HG03066 (cell line): Measurements from ENCODE around the gene ZC3HAV1.
"Not testable (repeated sequence)": the region's sequence is repeated elsewhere in the genome, so short reads cannot be mapped to it uniquely, and the experiment has no call there.

Experiments used
- ATAC-seq: cut with Tn5 transposase; IDR thresholded peaks from one replicate; pipeline ENCODE4 v1.9.1; 2021; ENCODE audit warnings: low read depth; ENCODE audit not compliant: unreplicated experiment

The ZC3HAV1 gene

GRCh38 chr7:139114018-139114417 is 4.5 kb upstream of the ZC3HAV1 start:
- no peak for ATAC-seq

DNA sequence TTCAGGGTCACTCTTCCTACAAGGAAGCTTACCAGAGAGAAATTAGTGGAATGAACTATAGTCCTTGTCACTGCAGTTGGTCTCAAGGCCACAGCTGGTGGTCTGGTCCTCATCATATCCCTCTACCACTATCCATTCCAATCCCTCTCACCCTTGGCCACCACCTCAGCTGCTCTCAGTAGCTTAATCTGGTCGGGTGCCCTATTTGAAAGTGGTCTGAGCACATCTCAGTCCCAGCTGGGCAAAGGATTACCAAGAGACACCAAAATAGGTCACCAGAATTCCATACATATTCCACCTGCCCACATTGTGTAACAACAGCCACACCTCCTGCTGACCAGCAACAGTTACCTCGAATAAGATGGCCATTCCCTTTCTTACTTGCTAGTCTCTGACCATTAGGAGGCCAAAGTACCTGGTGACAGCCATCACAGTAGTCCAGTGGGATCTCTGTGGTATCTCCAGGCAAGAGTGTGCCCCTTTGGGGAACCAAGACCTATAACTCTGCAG is 3.3 kb upstream of the ZC3HAV1 start:
- no peak for ATAC-seq

DNA sequence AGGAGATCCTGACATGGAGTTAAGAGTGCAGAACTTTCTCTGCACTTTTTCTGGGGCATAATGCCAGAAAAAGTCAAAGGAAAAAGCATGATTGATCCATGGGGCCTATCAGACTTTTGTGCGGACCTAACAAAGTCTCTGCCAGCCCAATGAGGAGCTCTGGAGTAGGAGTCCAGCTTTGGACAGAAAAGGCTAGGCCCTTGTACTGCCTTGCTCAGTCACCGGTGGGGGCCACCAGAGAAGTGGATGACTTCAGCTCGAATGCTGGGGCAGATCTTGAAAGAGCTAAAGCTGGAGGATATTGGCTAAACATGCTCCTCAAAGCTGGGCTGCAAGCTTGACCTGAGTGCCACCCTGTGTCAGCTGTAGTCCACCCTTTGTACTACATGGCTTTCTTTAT is 2.8 kb upstream of the ZC3HAV1 start:
- no peak for ATAC-seq

DNA sequence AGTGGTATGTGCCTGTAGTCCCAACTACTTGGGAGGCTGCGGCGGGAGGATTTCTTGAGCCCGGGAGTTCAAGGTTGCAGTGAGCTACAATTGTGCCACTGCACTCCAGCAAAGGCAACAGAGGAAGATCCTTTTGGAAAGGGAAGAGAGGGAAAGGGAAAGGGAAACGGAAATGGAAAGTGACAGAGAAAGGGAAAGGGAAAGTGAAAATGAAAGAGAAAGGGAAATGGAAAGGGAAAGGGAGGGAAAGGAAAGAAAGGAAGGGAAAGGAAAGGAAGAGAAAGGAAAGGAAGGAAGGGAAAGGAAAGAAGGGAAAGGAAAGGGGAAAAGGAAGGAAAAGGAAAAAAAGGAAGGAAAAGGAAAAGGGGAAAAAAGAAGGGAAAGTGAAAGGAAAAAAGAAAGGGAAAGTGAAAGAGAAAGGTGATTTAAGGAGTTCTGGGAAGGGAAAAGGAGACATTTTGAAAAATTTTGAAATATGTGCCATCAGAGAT is 2.3 kb upstream of the ZC3HAV1 start:
- no peak for ATAC-seq

GRCh38 chr7:139111147-139111546 is 1.6 kb upstream of the ZC3HAV1 start:
- ATAC-seq = no peak

DNA sequence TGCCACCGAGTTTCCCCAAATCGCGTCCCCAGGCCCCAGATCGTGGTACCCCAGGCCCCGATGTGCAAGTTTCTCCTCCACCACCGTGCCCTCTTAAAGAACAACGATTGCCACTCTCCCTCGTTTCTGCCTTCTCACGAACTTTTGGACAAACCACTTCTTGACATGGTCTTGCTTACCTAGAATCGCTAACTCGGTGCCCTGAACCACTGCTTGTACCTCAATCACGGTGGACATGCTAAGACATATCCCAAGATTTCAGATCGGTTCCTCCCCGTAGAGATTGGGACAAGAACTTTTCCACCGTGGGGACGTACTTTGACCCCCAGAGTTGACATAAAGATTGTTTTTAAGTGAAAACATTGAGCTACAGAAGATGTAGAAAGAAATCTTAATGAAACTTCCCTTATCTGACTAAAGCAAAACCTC is 477 bp upstream of the ZC3HAV1 start:
- no peak for ATAC-seq

GRCh38 chr7:139108266-139109187 is 993 bp downstream of the ZC3HAV1 start:
- peak; percentile 8 for ATAC-seq

DNA sequence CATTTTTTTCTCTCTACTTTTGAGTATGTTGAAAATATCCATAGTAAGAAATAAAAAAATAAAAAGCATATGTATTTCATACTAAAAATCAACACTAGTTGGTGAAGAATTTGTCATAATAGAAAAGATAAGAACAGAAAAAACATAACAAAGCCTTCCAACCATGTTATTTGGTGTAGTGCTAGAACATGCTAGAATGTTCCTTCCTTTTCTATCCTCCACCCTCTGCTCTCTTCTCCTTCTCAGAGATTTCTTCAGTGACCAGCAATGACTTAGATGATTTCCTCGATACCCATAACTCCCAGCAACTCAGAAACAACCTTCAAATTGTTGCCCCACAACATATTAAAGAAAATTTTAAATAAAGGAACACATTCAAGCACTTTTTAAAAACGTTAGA is 2.6 kb downstream of the ZC3HAV1 start:
- no peak for ATAC-seq

- not testable (repeated sequence) for ATAC-seq
Measured at GRCh38 chr7:139106227-139106626, 3.3 kb downstream of the ZC3HAV1 start.

- ATAC-seq = no peak
Measured at GRCh38 chr7:139105484-139105883, 4.0 kb downstream of the ZC3HAV1 start.

DNA sequence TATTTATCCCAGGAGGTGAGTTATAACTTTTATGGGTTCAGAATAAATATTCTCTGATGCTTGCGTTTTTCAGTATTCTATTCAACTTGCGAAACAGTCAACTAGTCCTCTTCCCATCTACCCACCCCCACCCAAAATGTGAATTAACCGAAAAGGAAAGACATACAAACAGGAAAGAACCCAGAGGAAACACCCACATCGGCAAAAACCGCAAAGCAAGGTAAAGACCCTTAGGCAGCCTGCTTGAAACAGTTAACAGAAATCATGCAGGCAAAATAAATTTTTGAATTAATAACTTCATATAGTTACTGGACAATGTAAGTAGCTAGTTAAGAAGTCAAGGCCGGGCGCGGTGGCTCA is 5.4 kb downstream of the ZC3HAV1 start:
- no peak for ATAC-seq

DNA sequence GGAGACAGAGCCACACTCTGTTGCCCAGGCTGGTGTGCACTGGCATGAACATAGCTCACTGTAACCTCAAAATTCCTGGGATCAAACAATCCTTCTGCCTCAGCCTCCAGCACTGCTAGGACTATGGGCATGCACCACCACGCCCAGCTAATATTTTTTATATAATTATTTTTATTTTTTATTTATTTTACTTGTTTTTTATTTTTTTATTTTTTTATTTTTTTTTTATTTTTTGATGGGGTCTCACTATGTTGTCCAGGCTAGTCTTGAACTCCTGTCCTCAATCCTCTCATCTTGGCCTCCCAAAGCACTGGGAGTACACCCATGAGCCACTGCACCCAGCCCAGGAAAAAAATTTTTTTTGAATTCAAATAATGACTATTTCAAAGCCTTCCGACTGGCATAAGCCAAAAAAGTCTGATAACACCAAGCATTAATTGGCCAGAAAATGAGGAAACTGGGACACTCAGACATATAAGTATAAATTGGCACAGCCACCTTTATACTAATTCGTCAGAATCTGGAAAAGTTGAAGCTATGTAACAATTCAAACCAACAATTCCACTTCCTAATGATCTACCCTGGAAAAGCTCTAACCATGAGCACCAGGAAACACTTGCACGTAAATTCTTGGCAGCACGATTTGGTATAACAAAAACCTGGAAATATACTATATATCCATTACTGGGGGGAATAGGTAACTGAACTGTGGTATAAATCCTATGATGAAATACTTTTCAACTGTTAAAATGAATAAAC is 6.3 kb downstream of the ZC3HAV1 start:
- no peak for ATAC-seq

DNA sequence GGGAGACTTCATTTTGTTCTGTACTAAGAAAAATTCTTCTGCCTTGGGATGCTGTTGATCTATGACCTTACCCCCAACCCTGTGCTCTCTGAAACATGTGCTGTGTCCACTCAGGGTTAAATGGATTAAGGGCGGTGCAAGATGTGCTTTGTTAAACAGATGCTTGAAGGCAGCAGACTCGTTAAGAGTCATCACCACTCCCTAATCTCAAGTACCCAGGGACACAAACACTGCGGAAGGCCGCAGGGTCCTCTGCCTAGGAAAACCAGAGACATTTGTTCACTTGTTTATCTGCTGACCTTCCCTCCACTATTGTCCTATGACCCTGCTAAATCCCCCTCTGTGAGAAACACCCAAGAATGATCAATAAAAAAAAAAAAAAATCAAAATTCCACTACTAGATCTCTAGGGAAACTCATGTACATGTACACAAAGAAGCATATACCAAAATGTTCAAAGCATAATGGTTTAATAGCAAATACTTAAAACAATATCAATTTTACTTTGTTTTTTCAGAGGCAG is 7.8 kb downstream of the ZC3HAV1 start:
- ATAC-seq = not testable (repeated sequence)

GRCh38 chr7:139099172-139099947 is 10.2 kb downstream of the ZC3HAV1 start:
- ATAC-seq = no peak

DNA sequence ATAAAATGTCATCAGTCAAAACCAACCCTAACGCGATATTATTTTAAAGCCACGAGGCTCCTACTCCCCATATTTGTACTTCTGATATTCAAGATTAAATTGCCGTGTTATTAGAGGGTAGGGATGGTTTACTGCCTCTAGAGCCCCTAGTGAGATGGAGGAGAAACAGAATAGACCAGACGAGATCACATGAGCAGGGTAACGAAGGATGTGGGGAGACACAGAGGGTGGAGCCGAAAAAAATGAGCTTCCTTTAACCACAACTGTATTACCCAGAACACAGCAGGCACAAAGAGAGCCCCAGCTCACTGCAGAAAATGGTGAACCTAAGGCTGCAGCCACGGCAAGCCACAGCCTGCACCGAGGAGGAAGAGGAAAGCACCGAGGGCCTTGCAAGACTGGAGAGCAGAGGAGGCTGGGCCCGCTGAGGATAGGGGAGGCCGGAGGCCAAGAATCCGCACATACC is 14.3 kb downstream of the ZC3HAV1 start:
- ATAC-seq = peak; percentile 99

- ATAC-seq = no peak
Measured at GRCh38 chr7:139094596-139094995, 14.9 kb downstream of the ZC3HAV1 start.

DNA sequence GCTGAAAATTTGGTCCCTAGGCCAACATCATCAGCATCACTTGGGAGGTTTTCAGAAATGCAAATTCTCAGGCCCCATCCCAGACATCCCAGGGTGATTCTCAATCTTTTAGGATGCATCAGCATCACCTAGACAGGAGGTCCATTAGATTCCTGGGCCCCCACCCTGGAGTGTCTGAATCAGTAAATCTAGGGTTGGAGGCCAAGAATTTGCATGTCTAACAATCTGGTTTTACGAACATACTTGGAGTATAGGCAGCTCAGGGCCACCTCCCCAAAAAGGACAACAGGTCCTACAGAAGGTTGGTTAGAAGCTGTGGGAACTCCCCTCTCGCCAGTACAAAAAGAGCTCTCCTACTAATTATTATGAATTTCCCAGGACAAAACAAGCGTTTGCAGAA is 15.5 kb downstream of the ZC3HAV1 start:
- ATAC-seq = no peak

GRCh38 chr7:139093512-139093911 is 16.0 kb downstream of the ZC3HAV1 start:
- ATAC-seq = not testable (repeated sequence)

DNA sequence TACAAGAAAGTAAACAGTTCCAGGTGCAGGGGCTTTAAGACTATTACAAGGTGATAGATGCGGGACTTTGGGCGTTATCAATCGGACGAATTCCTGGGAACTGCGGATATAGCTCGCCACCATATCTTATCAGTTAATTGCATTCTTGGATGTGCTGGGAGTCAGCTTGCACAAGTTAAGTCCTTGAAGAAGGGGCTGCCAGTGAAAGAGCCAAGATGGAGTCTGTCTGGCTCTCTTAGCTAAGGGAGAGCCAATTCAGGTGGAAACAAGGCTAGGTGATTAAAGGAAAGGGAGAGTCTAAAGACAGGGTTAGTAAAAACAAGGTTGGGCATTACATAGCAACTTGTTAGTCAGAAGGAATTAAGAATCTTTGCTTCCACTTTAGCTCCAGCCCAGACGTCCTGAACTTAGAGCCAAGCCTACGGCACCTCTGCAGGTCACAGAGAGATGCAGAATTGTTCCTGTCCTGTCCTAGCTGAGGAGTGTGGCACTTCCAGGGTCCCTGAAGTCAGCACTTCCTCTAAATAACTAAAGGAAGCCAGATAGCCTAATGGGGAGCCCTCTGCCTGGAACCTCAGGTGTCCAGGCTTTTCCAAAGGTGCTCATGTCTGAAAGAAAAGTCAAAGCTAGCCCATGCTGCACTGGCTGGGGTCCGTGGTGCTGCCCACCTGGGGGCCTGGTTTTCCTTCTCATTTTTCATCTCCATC is 17.3 kb downstream of the ZC3HAV1 start:
- no peak for ATAC-seq

DNA sequence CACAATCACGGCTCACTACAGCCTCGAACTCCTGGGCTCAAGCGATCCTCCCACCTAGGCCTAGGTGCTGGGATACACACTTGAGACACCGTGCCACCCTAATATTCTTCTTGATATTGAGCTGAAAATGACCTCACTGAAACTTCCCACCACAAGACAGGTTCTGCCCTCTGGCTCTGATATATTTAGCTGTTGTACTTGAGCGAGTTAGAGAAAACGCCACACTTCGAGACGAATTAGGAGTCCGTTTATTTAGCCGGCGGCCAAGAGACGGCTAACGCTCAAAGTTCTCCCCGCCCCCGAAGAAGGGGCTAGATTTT is 17.9 kb downstream of the ZC3HAV1 start:
- ATAC-seq = no peak
